Activated gamma-delta T cell (primary cell): ENCODE data around the gene TRIO.

Source experiments
- DNase-seq: peaks from one replicate; lab custom pipeline; 2025; lab: John Stamatoyannopoulos, UW

The TRIO gene

DNA sequence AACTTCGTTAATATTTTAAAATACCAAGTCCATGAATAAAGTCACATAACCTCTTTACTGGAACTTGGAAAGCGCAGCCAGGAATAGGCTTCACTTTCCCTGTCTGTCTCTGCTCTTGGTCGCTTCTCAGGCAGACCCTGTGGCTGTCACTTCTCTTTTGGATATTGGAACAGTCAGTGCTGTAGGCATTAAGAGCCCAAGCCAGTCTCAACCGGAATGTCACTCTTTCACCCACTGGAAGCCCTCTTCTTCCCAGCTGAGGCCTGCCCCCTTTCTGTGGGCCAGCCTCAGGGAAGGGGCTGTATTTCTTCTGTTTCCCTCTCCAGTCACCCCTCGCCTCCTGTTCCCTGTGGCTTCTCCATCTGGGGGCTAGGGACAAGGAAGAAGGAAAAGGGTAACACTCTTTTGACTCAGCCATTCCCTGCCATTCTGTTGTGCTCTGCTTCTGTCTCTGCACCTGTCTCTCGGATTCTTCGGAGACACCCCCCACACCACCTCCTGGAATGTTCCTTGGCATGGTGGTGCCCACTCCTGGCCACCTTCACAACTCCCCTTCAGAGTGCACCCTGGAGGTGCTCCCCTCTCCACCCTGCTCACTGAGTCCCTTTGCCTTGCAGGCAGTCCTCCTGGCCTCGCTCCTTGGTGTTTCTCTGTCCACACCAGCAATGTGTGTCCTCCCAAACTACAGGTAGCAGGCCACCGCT lies 103.4 kb downstream of the TRIO start:
- no peak for DNase-seq

DNA sequence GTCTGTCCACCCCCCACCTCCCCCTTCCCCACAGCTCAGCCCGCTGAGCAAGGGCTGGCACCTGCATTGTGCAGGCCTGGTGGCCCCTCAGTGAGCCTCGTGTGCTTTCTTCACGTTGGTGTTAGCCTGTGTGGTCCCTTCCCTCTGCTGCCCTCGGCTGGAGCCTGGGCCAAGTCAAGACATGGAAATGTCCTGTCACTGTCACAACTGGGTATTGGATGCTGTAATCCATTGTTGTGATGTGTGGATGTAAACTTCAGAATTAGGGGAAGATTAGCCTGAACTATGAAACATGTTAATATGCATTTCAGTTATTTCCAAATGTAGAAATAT lies 103.9 kb downstream of the TRIO start:
- DNase-seq: no peak

DNA sequence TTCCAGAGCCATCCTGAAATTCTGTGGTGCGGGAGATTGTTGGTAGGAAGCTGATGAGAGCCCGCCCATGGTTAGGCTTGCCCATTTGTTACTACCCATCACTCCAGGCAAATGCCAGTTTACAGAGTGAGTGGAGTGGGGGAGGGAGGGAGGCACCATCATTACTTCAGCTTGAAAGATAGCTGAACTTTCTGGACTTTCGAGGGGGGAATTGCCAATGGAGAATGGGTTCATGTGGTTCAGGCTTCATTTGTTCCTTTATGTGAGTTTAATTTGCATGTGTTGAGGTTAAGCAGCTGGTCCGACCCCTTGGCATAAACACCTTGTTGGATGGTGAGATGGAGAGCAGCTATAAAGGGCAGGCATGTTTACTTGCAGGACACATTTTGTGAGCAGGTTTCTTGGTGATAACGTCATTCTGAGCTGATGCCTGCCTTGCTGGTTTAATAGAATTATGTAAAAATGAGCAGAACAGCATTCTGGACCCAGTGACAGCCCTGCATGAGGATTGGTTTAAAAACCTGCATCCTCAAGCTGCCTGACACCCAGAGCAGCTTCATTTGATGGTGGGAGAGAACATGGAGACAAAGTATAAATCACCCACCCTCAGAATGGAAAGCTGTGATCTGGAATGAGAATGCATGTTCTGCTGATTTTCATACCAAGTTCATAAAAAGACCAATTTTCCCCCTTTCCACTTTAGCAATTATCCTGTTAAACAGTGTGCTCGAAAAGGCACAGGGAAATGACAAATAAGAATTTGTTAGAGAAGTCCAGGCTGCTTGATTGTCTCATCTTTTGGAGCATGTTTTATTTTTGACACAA lies 106.3 kb downstream of the TRIO start:
- DNase-seq: no peak

DNA sequence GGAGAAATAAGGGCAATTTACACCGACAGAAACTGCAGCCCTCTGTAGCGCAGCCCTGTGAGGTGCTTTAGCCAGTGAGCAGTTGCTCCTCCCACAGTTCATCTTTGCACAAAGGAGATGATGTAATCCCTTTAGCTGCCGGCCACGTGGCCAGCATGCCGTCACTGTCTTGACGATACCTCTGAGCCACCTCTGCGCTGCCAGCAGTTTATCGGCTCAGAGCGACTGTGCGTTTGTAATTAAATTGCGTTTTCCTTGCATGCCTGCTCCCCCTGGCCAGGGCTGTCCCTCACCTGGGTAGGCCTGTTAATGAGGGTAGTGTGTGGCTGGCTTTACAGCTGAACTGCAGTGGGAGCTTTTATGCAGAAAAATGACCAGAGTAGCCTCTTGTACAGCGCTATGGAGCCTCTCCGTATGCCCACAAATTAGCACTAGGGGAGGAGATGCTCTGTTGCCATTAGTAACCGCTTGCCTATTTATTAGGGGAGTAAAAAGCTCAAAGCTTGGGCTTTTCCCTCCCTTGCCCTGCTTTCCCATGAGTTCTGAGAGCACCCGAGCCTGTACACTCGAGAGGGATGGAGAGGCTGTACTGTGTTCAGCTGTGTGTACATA lies 107.0 kb downstream of the TRIO start:
- no peak for DNase-seq

GRCh38 chr5:14250748-14251701 lies 107.9 kb downstream of the TRIO start:
- no peak for DNase-seq

GRCh38 chr5:14251733-14252132 lies 108.6 kb downstream of the TRIO start:
- no peak for DNase-seq

DNA sequence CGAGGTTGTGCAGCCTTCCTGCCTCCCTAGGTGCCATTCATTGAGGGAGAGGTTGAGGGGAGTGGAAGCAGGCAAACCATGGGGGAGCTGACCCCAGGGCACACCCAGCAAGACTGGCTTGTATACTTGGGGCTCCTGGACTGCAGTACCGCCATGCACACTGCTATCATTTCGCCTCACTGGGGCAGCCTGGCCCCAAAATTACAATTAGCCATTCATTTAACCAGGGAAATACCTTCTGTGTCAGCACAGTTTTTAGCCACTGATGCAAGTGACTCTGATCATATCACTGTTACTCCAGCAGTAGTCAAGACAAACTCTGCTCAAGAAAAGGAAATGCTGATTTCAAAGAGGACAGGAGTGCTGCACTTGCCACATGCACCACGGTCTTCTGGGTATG lies 109.7 kb downstream of the TRIO start:
- no peak for DNase-seq

- DNase-seq: no peak
Measured at GRCh38 chr5:14254686-14255085, 111.5 kb downstream of the TRIO start.

- DNase-seq: no peak
Measured at GRCh38 chr5:14256026-14256690, 113.0 kb downstream of the TRIO start.

- DNase-seq: no peak
Measured at GRCh38 chr5:14256756-14257393, 113.7 kb downstream of the TRIO start.

DNA sequence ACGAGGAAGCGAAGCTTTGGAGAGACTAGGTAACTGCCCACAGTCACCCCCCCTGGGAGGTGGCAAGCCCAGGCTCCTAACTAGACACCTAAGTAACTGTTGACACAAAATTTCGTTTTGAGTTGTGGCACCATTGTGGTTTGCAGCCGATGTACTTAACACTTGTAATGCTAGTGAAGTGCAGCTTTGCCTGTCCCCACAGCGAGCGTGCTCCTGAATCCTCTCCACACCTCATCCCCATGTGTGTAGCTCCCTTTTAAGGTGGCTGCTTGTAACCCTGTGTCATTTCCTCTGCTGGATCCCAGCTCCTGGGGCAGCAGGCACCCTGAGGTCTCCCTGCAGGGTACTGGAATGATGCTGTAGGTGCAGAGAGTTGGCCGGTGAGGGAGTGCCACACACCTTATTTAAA lies 114.9 kb downstream of the TRIO start:
- DNase-seq: no peak

- DNase-seq: no peak
Measured at GRCh38 chr5:14258840-14259239, 115.7 kb downstream of the TRIO start.

- no peak for DNase-seq
Measured at GRCh38 chr5:14260637-14261036, 117.5 kb downstream of the TRIO start.

DNA sequence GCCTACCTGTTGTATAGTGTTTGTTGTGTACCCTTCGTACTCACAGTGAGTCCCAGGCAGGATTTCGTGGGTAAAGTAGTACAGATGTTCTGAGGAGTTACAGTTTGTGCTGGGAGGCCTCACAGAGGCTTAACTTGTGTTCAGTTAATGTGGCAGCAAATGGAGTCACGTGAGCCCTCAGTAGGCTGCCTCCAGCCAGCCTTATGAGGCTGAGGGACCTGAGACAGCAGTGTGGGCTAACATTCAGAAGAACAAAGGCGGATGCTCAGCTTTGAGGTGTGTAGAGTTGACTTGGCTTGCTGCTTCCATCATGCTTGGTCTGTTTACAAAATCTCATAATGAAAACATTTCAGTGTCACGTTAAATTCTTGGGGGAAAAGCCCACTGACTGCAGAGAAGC lies 118.1 kb downstream of the TRIO start:
- DNase-seq: no peak

DNA sequence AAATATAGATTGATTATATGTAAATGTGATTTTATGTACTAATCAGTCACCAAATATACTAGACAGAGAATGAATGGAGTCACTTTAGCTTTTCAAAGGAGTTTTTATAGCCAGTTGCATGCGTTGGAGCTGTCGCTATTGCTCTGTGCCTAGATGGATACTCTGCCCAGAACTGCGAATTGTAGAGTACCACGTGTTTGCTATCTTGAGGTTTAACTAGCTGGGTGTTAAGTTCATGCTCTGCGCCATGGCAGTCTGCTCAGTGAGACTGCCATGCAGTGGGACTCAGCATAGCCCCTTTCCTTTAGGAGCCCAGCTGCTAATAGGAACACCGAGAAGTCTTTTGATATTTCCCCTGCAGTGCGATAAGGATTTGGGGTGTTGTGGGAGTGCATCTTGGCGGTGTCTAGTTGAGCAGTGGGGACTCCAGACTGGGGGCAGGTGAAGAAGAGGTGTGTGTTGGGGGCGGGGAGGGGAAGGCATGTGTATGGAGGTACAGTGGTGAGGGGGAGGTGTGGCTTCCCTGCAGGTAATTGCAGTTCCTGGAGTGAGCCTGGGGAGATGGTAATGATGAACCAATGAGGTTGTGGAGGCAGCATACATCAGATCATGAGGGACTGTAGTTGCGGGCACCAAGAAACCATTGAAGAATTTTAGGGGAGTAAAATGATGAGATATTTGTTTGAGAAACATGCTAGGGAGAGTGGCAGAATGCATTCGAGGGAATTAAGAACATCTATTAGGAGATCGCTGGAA lies 118.9 kb downstream of the TRIO start:
- no peak for DNase-seq

DNA sequence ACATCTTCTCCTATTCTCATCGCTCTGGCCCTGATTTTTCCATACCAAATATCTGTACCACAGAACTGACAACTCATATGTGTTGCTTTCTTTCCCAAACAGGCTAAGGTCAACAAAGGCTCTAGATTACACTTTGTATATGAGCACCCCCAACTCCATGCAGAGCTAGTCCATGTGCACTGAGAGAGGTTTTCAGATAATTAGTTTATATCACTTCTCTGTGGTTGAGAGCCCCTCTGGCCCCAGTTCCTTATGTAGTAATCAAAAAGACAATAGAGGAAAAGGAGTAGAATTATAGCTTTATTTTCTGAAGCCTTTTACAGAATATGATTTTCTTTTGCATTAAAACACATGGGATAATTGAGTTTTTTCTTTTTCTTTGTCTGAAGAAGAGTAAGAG lies 120.0 kb downstream of the TRIO start:
- DNase-seq: no peak

DNA sequence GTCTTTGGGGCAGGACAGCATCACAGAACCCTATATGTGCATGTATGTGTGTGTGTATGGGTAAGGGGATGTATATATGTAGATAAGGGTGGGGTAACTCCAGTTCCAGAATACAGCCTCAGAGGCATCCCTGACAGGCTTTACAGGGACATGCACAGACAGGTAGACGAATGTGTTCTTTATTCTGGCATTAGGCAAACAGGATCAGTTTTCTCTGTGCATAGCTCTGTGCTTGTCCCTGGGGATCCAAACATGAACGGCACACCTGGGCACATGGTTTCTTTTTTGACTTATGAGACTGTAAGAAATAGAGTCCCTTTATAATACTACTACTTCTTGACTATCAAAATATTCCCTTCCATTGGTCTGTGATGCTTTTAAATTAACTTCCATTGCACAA lies 120.6 kb downstream of the TRIO start:
- DNase-seq: no peak

DNA sequence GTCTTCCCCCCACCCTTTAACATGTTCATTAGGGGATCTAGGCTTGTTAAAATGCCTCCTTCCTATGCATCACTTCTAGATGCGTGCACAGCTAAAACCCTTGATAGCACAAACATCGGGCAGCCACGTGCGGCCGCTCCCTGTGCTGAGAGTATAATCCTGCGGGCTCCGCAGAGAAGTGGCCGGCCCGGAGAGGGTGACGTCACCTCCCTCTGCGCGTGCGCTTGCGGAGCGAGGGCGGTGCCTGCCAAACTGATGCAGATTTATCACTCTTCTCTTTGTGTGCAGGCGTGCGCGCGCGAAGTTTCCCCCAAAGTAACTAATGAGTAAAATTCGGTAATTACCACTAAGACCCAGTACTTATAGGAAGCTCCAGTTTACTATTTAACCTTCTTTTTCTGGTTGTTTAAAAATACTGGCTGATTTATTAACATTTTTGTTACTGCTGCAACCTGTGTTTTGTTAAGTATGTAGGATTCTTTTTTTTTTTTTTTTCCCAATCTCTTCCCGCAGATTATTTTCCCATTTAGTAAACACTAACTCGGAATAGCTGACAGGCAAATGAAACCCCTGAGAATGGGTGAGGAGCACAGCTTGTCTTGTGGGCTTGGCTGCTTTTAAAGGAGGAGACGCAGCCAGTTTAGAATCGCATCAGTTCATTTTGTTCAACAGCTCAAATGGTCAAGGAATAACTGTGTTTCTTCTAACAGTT lies 121.6 kb downstream of the TRIO start:
- peak; percentile 38 for DNase-seq

- DNase-seq: no peak
Measured at GRCh38 chr5:14265570-14265969, 122.4 kb downstream of the TRIO start.

DNA sequence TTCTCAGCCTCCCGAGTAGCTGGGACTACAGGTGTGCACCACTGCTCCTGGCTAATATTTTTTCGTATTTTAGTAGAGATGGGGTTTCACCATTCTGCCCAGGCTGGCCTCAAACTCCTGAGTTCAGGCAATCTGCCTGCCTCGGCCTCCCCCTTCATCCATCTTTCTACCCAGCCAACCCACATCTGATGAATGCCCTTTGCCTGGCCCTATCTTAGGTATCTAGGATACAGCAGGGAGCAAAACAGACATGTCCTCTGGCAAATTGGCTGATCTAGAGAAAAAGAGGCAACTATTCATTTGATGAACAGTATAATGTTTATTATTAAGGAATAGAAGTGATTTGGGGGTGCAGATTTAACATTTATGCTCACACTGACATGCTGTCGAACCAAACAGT lies 123.0 kb downstream of the TRIO start:
- no peak for DNase-seq
